K562 (cell line): ENCODE results near the gene PCNX2. TPM values are rescaled to one million over a fixed set of nuclear protein-coding genes. Genes with fewer than 3 reads are reported as not detected.

ENCODE experiments used
- ATAC-seq: fragments of 200-7000 bp; cut with Tn5 transposase; 3 replicates; pipeline ENCODE4 v1.9.1; 2020; ENCODE audit warnings: moderate library complexity
- BruUV-seq: library from RNA; stranded (reverse); fragments of 400-500 nt; replicated peaks from 2 replicates; lab custom pipeline; 2021; lab: Mats Ljungman, UMichigan
- CTCF ChIA-PET: fragments of 300-600 bp; formaldehyde crosslinking; extraction: SDS; loops from one replicate; lab custom pipeline; 2021; ENCODE audit warnings: low intra/inter-chr PET ratio; lab: Yijun Ruan, JAX
- POLR2A ChIA-PET: fragments of 300-600, 350-650 bp; sonication (Branson Sonifier 250); formaldehyde crosslinking; extraction: SDS; loops from one replicate; lab custom pipeline; 2021; ENCODE audit warnings: antibody characterized with exemption, inconsistent platforms; lab: Yijun Ruan, JAX
- DNase-seq, 4 experiments: peaks; one replicate each; pipeline versions ENCODE4 v3.0.0 to v3.0.0-alpha.2; 2011 to 2018; ENCODE audit warnings: low spot score in 3 of 4, mixed read lengths in 3 of 4; ENCODE audit errors: extremely low read depth in 1 of 4
- FAIRE-seq: peaks from 2 replicates; lab custom pipeline; 2011; peaks lifted over from hg19 to GRCh38; lab: Jason Lieb, UNC
- H2AFZ ChIP-seq: 2 replicates; pipeline ENCODE4 v1.6.0; 2011; ENCODE audit warnings: low read depth, low read length, control low read depth, inconsistent platforms
- H3K27ac ChIP-seq: fragments of 200-600 bp; 3 replicates; pipeline ENCODE4 v1.8.0; 2011; ENCODE audit warnings: low read depth, mild to moderate bottlenecking, control low read depth, inconsistent platforms, low read length, moderate library complexity, mixed read lengths; ENCODE audit errors: extremely low read depth
- H3K27me3 ChIP-seq, 2 experiments: fragments of 300-600 bp in 1 of 2; 2 replicates in 1 of 2; 3 replicates in 1 of 2; pipeline versions ENCODE4 v1.6.0 to v1.8.0; 2011; ENCODE audit warnings: inconsistent platforms in 2 of 2, low read length in 2 of 2, mild to moderate bottlenecking in 1 of 2, mixed read lengths in 1 of 2, moderate library complexity in 1 of 2; ENCODE audit not compliant: control insufficient read depth in 2 of 2, insufficient read depth in 2 of 2
- H3K36me3 ChIP-seq: fragments of 300-600 bp; 3 replicates; pipeline ENCODE4 v1.8.0; 2011; ENCODE audit warnings: mild to moderate bottlenecking, low read length, inconsistent platforms; ENCODE audit not compliant: control insufficient read depth, insufficient read depth
- H3K4me1 ChIP-seq, 2 experiments: fragments of 200-600 bp in 1 of 2; replicated peaks in 1 of 2; 2 replicates in 1 of 2; 3 replicates in 1 of 2; pipeline versions ENCODE4 v1.5.1 to v1.8.0; 2011; ENCODE audit warnings: inconsistent platforms in 2 of 2, low read length in 2 of 2, mild to moderate bottlenecking in 1 of 2, mixed read lengths in 1 of 2, moderate library complexity in 1 of 2; ENCODE audit not compliant: control insufficient read depth in 2 of 2, insufficient read depth in 2 of 2
- H3K4me2 ChIP-seq: 2 replicates; pipeline ENCODE4 v1.6.1; 2011; ENCODE audit warnings: low read length, control low read depth, inconsistent platforms, mixed read lengths; ENCODE audit not compliant: insufficient read depth
- H3K4me3 ChIP-seq: fragments of 200-600 bp; sonication (generic), shearing (Covaris generic); 2 replicates; pipeline ENCODE4 v1.5.1; 2016; ENCODE audit warnings: control low read depth, inconsistent platforms
- H3K79me2 ChIP-seq: fragments of 200-600 bp; 3 replicates; pipeline ENCODE4 v1.8.0; 2011; ENCODE audit warnings: low read length, inconsistent platforms; ENCODE audit not compliant: control insufficient read depth, insufficient read depth
- H3K9ac ChIP-seq, 2 experiments: 2 replicates each; pipeline versions ENCODE4 v1.6.0 to v1.6.1; 2011; ENCODE audit warnings: low read depth in 2 of 2, low read length in 2 of 2, control low read depth in 1 of 2, inconsistent platforms in 1 of 2, mild to moderate bottlenecking in 1 of 2, mixed read lengths in 1 of 2; ENCODE audit not compliant: insufficient read depth in 1 of 2
- H3K9me1 ChIP-seq: one replicate; pipeline ENCODE4 v1.6.0; 2011; ENCODE audit warnings: inconsistent platforms, mild to moderate bottlenecking, low read length, moderate library complexity; ENCODE audit not compliant: control insufficient read depth, insufficient read depth
- H3K9me3 ChIP-seq: replicated peaks from 2 replicates; pipeline ENCODE4 v1.5.1; 2011; ENCODE audit warnings: low read depth, low read length, inconsistent platforms; ENCODE audit not compliant: control insufficient read depth, insufficient read depth
- H4K20me1 ChIP-seq: replicated peaks from 2 replicates; pipeline ENCODE4 v1.6.1; 2011; ENCODE audit warnings: low read length, inconsistent platforms, mixed read lengths; ENCODE audit not compliant: control insufficient read depth, insufficient read depth
- CBX2 ChIP-seq: fragments of 200-600 bp; sonication (generic); IDR thresholded peaks from one replicate; pipeline ENCODE4 v1.6.1; 2012; ENCODE audit warnings: mild to moderate bottlenecking, low read length, inconsistent platforms; ENCODE audit not compliant: insufficient read depth, poor library complexity, severe bottlenecking
- FOXA3 ChIP-seq, 2 experiments: fragments of 450-650 bp in 1 of 2; sonication (generic) in 1 of 2; formaldehyde crosslinking; IDR thresholded peaks in 1 of 2; conservative IDR thresholded peaks in 1 of 2; 2 replicates each; pipeline versions ENCODE4 v1.4.0 to v1.8.0; 2020 to 2022; ENCODE audit warnings: mild to moderate bottlenecking in 2 of 2, missing genetic modification reagents in 1 of 2
- FOXM1 ChIP-seq, 2 experiments: fragments of 450-650 bp in 1 of 2; sonication (generic) in 1 of 2; formaldehyde crosslinking in 1 of 2; IDR thresholded peaks; 2 replicates each; pipeline versions ENCODE4 v1.6.1 to v1.9.0; 2017 to 2022; ENCODE audit warnings: low read depth in 2 of 2, mild to moderate bottlenecking in 2 of 2, missing genetic modification reagents in 1 of 2, moderate library complexity in 1 of 2
- PHF21A ChIP-seq: fragments of 450-650 bp; IDR thresholded peaks from 2 replicates; pipeline ENCODE4 v1.6.1; 2017; ENCODE audit warnings: low read depth, borderline replicate concordance
- PPARD ChIP-seq: fragments of 250-450 bp; sonication (Bioruptor Pico); IDR thresholded peaks from 2 replicates; pipeline ENCODE4 v1.8.0; 2022; ENCODE audit warnings: inconsistent platforms, mild to moderate bottlenecking, moderate library complexity
- SNIP1 ChIP-seq: fragments of 450-650 bp; IDR thresholded peaks from 2 replicates; pipeline ENCODE4 v1.7.1; 2017; ENCODE audit warnings: low read depth, mild to moderate bottlenecking
- SOX6 ChIP-seq: fragments of 450-650 bp; IDR thresholded peaks from 2 replicates; pipeline ENCODE4 v1.6.1; 2014; ENCODE audit warnings: mild to moderate bottlenecking
- SPI1 ChIP-seq: IDR thresholded peaks from 2 replicates; pipeline ENCODE4 v1.6.1; 2011; ENCODE audit warnings: low read depth, low read length, control low read depth, borderline replicate concordance
- ZSCAN29 ChIP-seq: fragments of 450-650 bp; IDR thresholded peaks from 2 replicates; pipeline ENCODE4 v1.6.1; 2017
- ZZZ3 ChIP-seq: fragments of 450-650 bp; IDR thresholded peaks from 2 replicates; pipeline ENCODE4 v1.6.1; 2016; ENCODE audit warnings: antibody characterized with exemption, mild to moderate bottlenecking, moderate library complexity
- WGBS: fragments of 100-300 bp; shearing (Covaris generic); methylation state at CpG from one replicate; pipeline ENCODE4 v1.1.6; 2016; ENCODE audit warnings: low coverage, mixed read lengths; ENCODE audit not compliant: insufficient coverage; ENCODE audit errors: missing lambda C conversion rate; 5-methylcytosine and 5-hydroxymethylcytosine counted together
- in situ Hi-C: fragments of 300-500 bp; cut with MboI; formaldehyde crosslinking; loops from 4 replicates; pipeline ENCODE4 v1.15.0; 2018; ENCODE audit warnings: inconsistent platforms, mixed read lengths
- intact Hi-C: fragments of 100-400 bp; cut with micrococcal nuclease; formaldehyde crosslinking; loops from 2 replicates; pipeline ENCODE4 v1.14.2; 2022
- polyA plus RNA-seq, 8 experiments: library from polyadenylated mRNA; depleted of rRNA in 4 of 8; stranded (reverse) in 5 of 8; unstranded in 3 of 8; fragments of >200 nt; fragmentation: Nextera tagmentation in 2 of 8; fragmentation: Illumina TruSeq in 1 of 8; extraction: Ambion mirVana in 2 of 8; extraction: Trizol in 1 of 8; gene quantifications; 2 replicates each; pipeline versions ENCODE4 v1.2.1 to v1.2.3, GENCODE V29; 2011 to 2014; ENCODE audit warnings: inconsistent platforms in 1 of 8, missing spikeins in 1 of 8
- total RNA-seq, 7 experiments: library from RNA; depleted of rRNA in 6 of 7; stranded (reverse); fragments of >200 nt in 6 of 7; fragmentation: Illumina TruSeq in 2 of 7; extraction: Trizol in 2 of 7; gene quantifications; 2 replicates each; pipeline versions ENCODE4 v1.2.1 to v1.2.3, GENCODE V29; 2011 to 2021; ENCODE audit warnings: low replicate concordance in 1 of 7
- TF ChIP-seq, protein P1 (sequence below): fragments of 250-450 bp; sonication (Bioruptor Pico); IDR thresholded peaks from 2 replicates; pipeline ENCODE4 v1.5.0; 2020; ENCODE audit warnings: mild to moderate bottlenecking
- TF ChIP-seq, protein P2 (sequence below): fragments of 450-650 bp; conservative IDR thresholded peaks from 2 replicates; pipeline ENCODE4 v1.6.1; 2016; ENCODE audit warnings: missing genetic modification characterization, low read depth, mild to moderate bottlenecking, control low read depth, missing compliant biosample characterization
- TF ChIP-seq, protein P3 (sequence below): fragments of 250-450 bp; sonication (Bioruptor Pico); IDR thresholded peaks from 2 replicates; pipeline ENCODE4 v1.9.0; 2021; ENCODE audit warnings: mild to moderate bottlenecking

PCNX2 gene
- total and polyA plus RNA-seq, 9 of the 15 experiments (the other 6 are each of a cell fraction or from before 2014, with no cell fraction given) = 0.07 to 0.33 TPM; not detected in 7

DNA sequence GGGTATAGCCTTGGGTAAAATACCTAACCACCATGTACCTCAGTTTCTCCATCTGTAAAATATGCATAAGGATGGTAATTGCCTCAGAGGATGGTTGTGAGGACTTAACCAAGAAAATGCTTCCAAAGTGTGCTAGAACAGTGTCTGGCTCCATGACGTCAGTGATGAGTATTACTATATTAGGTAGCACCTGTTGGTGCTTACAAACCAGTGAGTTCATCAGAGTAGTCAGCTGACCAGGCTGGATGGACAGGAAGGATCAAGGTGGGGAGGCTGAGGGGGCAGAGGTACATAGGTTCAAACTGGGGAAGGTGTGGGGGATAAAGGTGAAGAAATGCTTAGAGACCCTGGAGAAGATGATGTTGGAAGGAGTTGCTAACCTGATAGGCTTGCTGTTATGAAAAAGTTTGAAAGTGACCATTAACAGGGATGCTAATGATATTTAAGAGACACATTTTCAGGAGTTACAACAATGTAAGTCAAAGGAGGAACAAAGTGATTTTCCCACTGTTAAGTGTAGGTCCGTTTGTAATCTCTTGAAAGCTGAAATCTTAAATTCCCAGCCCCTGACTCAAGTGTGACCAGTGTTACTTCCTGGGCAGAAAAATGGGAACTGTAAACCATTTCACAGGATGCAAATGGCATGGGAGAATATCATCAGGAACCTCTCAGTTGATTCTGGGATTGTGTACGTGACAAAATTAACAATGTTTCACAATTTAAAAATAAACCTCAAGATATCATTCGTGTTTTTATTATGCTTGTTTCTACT lies 340.7 kb downstream of the PCNX2 start:
- Histone ChIP-seq H2AFZ (no peak overlapping the region), H3K9ac (no peak overlapping the region), H3K79me2 (peaks cover 28% of the 10 kb centered on the region)
- DNase-seq = no peak
- ATAC-seq = no peak
- TF ChIP-seq CBX2 = no peak
- TF ChIP-seq, protein P1, sequence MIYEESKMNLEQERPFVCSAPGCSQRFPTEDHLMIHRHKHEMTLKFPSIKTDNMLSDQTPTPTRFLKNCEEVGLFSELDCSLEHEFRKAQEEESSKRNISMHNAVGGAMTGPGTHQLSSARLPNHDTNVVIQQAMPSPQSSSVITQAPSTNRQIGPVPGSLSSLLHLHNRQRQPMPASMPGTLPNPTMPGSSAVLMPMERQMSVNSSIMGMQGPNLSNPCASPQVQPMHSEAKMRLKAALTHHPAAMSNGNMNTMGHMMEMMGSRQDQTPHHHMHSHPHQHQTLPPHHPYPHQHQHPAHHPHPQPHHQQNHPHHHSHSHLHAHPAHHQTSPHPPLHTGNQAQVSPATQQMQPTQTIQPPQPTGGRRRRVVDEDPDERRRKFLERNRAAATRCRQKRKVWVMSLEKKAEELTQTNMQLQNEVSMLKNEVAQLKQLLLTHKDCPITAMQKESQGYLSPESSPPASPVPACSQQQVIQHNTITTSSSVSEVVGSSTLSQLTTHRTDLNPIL = no peak
- no peak for TF ChIP-seq ZZZ3
- TF ChIP-seq SNIP1 = no peak
- no peak for TF ChIP-seq PHF21A
- TF ChIP-seq ZSCAN29 = no peak
- TF ChIP-seq SOX6 = no peak
- TF ChIP-seq FOXA3 (CRISPR knock-in tag; conservative IDR thresholded peaks at IDR 0.05 in 1 of 2, IDR thresholded peaks at IDR 0.05 in 1 of 2) = no peak
- TF ChIP-seq, protein P2, sequence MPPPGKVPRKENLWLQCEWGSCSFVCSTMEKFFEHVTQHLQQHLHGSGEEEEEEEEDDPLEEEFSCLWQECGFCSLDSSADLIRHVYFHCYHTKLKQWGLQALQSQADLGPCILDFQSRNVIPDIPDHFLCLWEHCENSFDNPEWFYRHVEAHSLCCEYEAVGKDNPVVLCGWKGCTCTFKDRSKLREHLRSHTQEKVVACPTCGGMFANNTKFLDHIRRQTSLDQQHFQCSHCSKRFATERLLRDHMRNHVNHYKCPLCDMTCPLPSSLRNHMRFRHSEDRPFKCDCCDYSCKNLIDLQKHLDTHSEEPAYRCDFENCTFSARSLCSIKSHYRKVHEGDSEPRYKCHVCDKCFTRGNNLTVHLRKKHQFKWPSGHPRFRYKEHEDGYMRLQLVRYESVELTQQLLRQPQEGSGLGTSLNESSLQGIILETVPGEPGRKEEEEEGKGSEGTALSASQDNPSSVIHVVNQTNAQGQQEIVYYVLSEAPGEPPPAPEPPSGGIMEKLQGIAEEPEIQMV (tag) = no peak
- TF ChIP-seq FOXM1 (IDR thresholded peaks at IDR 0.05; ENCODE audit: low read depth) = no peak
- TF ChIP-seq FOXM1 (CRISPR knock-in tag; IDR thresholded peaks at IDR 0.05; ENCODE audit: low read depth) = no peak
- TF ChIP-seq, protein P3, sequence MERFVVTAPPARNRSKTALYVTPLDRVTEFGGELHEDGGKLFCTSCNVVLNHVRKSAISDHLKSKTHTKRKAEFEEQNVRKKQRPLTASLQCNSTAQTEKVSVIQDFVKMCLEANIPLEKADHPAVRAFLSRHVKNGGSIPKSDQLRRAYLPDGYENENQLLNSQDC (CRISPR knock-in tag) = no peak
- no peak for TF ChIP-seq PPARD (CRISPR knock-in tag)
- no peak for TF ChIP-seq SPI1
- TF ChIP-seq, all 486 proteins: peak for 0
- H3K27ac ChIP-seq = no peak overlapping the region
- POLR2A ChIA-PET = interaction anchor here (1.6 kb wide), 1 partner anchor 12 kb away, joined by 3 read pairs; no protein-coding TSS in a partner anchor
- intact Hi-C loops (loop anchor here (10.0 kb wide), 1 partner anchor 320 kb away; the partner anchor contains the start of gene SIPA1L2), in situ Hi-C loops (no loop called here)
- H3K9me3 ChIP-seq = no peaks in the 10 kb centered on the region
- peaks cover 7 to 10% of the 10 kb centered on the region in 2 experiments; a peak in 3 of 5 replicates for H3K4me1 ChIP-seq
- no peak overlapping the region for H3K4me3 ChIP-seq
- H3K4me2 ChIP-seq = no peak overlapping the region
- 0 out of 2 replicates have a peak, but pooled peaks cover 4% of the 10 kb centered on the region for H4K20me1 ChIP-seq
- FAIRE-seq = no peak
- BruUV-seq = no TSS peak
- H3K36me3 ChIP-seq = peaks cover 24% of the 10 kb centered on the region; the same call in 2 of the 3 replicates
- H3K27me3 ChIP-seq = no peaks in the 10 kb centered on the region
- WGBS = 59% methylated on average over 4 of the region's 4 CpGs
- CTCF ChIA-PET = no interaction called here
- no peaks in the 10 kb centered on the region for H3K9me1 ChIP-seq
